ENCODE measurements around the gene RICTOR. TPM values are rescaled to one million over a fixed set of nuclear protein-coding genes. Genes with fewer than 3 reads are reported as not detected.

Gene RICTOR
- total and polyA plus RNA-seq, 7 donors = 2.5 to 50.1 (median 32.8) TPM

DNA sequence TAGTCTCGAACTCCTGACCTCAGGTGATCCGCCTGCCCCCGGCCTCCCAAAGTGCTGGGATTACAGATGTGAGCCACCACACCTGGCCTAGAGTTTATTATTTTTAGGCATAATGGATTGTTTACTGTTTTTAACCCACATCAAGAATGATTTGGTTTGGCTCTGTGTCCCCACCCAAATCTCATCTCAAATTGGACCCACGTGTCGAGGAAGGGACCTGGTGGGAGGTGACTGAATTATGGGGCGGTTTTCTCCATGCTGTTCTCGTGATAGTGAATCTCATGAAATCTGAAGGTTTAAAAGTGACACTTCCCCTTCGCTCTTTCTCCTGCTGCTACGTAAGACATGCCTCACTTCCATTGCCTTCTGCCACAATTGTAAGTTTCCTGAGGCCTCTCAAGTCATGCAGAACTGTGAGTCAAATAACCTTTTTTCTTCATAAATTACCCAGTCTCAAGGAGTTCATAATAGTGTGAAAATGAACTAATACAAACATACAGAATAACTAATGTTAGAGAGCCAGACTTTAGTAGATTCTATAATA is 88.2 kb downstream of the RICTOR start:
- Histone ChIP-seq H3K4me3 (no peak overlapping the region), H3K4me1 (no peaks in the 10 kb centered on the region), H3K27me3 (no peaks in the 10 kb centered on the region), H3K27ac (no peak overlapping the region), H3K9me3 (no peaks in the 10 kb centered on the region), H3K36me3 (peaks cover 0 to 16% (median 3%) of the 10 kb centered on the region in 4 donors)
- DNase-seq = no peak
- 86 to 91% methylated on average over 9 of the region's 9 CpGs for WGBS, 2 donors
- no peak for TF ChIP-seq POLR2AphosphoS5 (IDR thresholded peaks at IDR 0.05)
- TF ChIP-seq, protein P1, sequence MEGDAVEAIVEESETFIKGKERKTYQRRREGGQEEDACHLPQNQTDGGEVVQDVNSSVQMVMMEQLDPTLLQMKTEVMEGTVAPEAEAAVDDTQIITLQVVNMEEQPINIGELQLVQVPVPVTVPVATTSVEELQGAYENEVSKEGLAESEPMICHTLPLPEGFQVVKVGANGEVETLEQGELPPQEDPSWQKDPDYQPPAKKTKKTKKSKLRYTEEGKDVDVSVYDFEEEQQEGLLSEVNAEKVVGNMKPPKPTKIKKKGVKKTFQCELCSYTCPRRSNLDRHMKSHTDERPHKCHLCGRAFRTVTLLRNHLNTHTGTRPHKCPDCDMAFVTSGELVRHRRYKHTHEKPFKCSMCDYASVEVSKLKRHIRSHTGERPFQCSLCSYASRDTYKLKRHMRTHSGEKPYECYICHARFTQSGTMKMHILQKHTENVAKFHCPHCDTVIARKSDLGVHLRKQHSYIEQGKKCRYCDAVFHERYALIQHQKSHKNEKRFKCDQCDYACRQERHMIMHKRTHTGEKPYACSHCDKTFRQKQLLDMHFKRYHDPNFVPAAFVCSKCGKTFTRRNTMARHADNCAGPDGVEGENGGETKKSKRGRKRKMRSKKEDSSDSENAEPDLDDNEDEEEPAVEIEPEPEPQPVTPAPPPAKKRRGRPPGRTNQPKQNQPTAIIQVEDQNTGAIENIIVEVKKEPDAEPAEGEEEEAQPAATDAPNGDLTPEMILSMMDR (IDR thresholded peaks at IDR 0.05) = no peak
- no peak for TF ChIP-seq POLR2A (IDR thresholded peaks at IDR 0.05)
- TF ChIP-seq EP300 (IDR thresholded peaks at IDR 0.05) = no peak
- intact Hi-C loops (cut with DNase I) = no loop called here

DNA sequence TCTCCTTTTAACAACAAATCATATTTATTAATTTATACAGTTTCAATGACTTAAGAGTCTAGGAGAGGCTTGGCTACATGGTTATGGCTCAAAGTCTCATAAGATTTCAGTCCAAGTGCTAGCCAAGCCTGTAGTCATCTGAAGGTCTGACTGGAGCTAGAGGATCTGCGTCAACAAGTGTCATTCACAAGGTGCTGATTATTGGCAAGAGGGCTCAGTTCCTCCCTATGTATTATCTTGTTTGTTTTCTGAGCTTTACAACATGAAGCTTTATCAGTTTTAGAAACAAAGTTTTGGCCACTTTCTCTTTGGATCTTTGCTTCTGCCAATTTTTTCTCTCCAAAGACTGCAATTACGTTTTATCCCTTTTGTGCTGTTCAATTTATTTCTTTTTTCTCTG is 94.7 kb downstream of the RICTOR start:
- Histone ChIP-seq H3K27me3 (no peaks in the 10 kb centered on the region), H3K4me1 (no peaks in the 10 kb centered on the region), H3K36me3 (peaks cover 0 to 24% (median 0%) of the 10 kb centered on the region in 4 donors), H3K27ac (no peak overlapping the region), H3K4me3 (no peak overlapping the region), H3K9me3 (no peaks in the 10 kb centered on the region)
- TF ChIP-seq POLR2AphosphoS5 (IDR thresholded peaks at IDR 0.05) (no peak), EP300 (IDR thresholded peaks at IDR 0.05) (no peak), POLR2A (IDR thresholded peaks at IDR 0.05) (no peak)
- TF ChIP-seq, protein P1 (IDR thresholded peaks at IDR 0.05) = no peak
- intact Hi-C loops (cut with DNase I) = no loop called here
- WGBS, 2 donors = 90 to 95% methylated on average over 2 of the region's 2 CpGs
- no peak for DNase-seq

DNA sequence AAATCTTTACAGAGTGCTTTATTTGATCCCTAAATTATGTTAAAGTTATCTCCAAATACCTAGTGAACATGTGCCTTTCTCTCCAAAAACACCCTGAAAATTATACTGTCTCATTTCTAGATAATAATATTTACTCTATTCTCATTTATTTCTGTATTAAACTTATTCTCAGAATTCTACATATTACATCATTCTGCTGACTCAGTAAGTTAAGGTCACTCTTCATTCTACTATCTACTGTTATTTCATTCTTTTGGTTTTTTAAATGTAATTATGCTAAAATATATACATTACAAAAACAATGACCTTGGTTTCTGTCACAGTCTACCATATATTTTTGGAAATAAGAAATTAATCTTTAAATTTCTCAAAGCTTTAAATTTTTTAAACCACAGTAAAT is 96.2 kb downstream of the RICTOR start:
- TF ChIP-seq POLR2AphosphoS5 (IDR thresholded peaks at IDR 0.05) = no peak
- peaks cover 0 to 26% (median 0%) of the 10 kb centered on the region in 4 donors for H3K36me3 ChIP-seq
- no peaks in the 10 kb centered on the region for H3K9me3 ChIP-seq
- no peaks in the 10 kb centered on the region for H3K27me3 ChIP-seq
- no peak overlapping the region for H3K27ac ChIP-seq
- no peak for DNase-seq
- no peaks in the 10 kb centered on the region for H3K4me1 ChIP-seq
- no peak overlapping the region for H3K4me3 ChIP-seq
- intact Hi-C loops (cut with DNase I) = no loop called here

DNA sequence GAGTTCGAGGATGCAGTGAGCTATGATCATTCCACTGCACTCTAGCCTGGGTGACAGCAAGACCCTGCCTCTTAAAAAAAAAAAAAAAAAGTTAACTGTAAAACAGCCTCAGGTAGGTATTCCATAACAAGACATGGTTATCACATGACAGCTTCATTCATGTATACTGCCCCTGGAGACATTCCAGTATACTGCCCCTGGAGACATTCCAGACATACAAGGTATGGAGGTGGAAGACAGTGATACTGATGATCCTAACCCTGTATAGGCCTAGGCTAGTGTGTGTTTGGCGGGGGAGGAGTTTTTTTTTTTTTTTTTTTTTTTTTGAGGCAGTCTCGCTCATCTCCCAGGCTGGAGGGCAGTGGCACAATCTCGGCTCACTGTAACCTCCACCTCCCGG is 105.5 kb downstream of the RICTOR start:
- Histone ChIP-seq H3K9me3 (no peaks in the 10 kb centered on the region), H3K4me3 (no peak overlapping the region), H3K27me3 (no peaks in the 10 kb centered on the region), H3K36me3 (peaks cover 0 to 67% (median 13%) of the 10 kb centered on the region in 4 donors), H3K4me1 (no peaks in the 10 kb centered on the region), H3K27ac (no peak overlapping the region)
- 96% methylated on average over 5 of the region's 5 CpGs for WGBS, 2 donors
- no peak for TF ChIP-seq POLR2A (IDR thresholded peaks at IDR 0.05)
- no peak for TF ChIP-seq POLR2AphosphoS5 (IDR thresholded peaks at IDR 0.05)
- TF ChIP-seq, protein P1 (IDR thresholded peaks at IDR 0.05) = no peak
- no peak for TF ChIP-seq EP300 (IDR thresholded peaks at IDR 0.05)
- intact Hi-C loops (cut with DNase I) = no loop called here
- DNase-seq = no peak

DNA sequence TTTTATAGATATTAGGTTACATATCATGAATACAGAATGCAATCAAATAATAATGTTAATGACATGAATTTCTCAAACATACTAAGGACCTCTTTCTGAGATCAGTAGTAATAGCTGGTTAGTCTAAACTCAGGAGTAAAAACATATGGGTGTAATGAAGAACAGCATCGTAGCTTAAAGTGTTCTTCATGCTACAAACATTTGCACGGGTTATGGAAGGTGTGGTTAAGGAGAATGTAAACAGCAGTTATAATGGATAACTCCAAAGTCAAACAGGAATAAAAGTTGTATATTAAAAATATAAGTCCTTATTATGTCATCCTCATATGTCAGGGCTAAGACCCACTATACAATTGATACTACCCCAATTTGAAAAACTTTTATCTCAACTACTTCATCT is 112.5 kb downstream of the RICTOR start:
- H3K36me3 ChIP-seq = peaks cover 0 to 98% (median 35%) of the 10 kb centered on the region in 4 donors
- intact Hi-C loops (cut with DNase I) = no loop called here

More for the DNA sequence above, 112.5 kb downstream of the RICTOR start:
- H3K27me3 ChIP-seq = no peaks in the 10 kb centered on the region
- H3K4me1 ChIP-seq = no peaks in the 10 kb centered on the region
- no peak for TF ChIP-seq POLR2AphosphoS5 (IDR thresholded peaks at IDR 0.05)
- TF ChIP-seq, protein P1 (IDR thresholded peaks at IDR 0.05) = no peak
- no peak for TF ChIP-seq POLR2A (IDR thresholded peaks at IDR 0.05)
- TF ChIP-seq EP300 (IDR thresholded peaks at IDR 0.05) = no peak
- no peak for DNase-seq
- no peaks in the 10 kb centered on the region for H3K9me3 ChIP-seq
- H3K4me3 ChIP-seq = no peak overlapping the region
- 17 to 61% methylated on average over 2 of the region's 2 CpGs for WGBS, 2 donors
- no peak overlapping the region for H3K27ac ChIP-seq
